Fibroblast of villous mesenchyme (primary cell): ENCODE data around the gene GPRIN2. TPM values are rescaled to one million over a fixed set of nuclear protein-coding genes. Genes with fewer than 3 reads are reported as not detected.

Experiments used
- DNase-seq: peaks from one replicate; pipeline ENCODE4 v3.0.0-alpha.2; 2010; ENCODE audit warnings: low read depth
- H3K4me3 ChIP-seq: 2 replicates; pipeline ENCODE4 v1.5.1; 2011; ENCODE audit warnings: low read depth, mild to moderate bottlenecking, low read length
- CTCF ChIP-seq: IDR thresholded peaks from 2 replicates; pipeline ENCODE4 v1.5.1; 2012; ENCODE audit warnings: low read depth, mild to moderate bottlenecking, low read length; ENCODE audit not compliant: insufficient read depth
- total RNA-seq: library from RNA; depleted of rRNA; stranded (reverse); fragments of >200 nt; gene quantifications from 2 replicates; pipeline ENCODE4 v1.2.3, GENCODE V29; 2012

Gene GPRIN2
- total RNA-seq, 1 donor: not detected

DNA sequence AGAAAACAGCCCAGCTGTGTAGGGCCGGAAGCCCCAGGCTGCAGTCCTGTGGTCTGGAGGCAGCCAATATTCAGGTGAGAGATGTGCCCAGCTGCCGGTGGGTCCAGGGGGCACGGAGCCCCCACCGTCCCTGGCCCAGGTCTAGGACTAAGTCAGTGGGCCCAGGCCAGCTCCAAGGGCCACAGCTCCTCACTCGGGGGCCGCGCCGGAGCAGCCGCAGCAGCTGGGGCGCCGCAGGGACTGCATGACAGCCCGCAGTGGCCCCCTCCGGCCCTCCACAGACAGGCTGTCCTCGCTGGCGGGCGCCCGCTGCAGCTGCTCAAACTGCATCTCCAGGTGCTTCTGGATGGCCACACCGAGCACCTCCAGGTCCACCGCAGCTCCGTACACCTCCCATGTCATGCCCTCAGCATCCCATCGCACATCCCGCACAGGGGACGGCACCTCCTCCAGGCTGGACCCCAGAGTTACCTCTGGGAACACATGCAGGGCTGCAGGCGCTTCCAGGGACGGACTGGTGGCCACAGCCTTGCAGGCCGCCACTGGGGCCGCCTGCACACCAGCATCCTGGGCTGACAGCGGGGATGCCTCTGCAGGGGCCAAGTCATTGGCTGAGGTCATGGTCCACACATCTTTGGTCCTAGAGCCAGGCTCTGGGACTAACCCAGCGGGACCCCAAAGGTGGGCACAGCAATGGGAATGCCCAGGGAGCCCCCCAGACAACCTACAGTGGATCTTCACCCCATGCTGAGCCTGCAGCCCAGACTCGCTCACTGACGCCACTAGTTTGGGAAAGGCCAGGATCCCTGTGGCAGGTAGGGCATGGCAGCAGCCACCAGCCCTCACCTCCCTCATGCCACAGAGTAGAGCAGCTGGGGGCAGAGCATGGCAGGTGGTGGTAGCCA, 7.0 kb downstream of the GPRIN2 start:
- no peak overlapping the region for H3K4me3 ChIP-seq
- no peak for DNase-seq
- no peak for TF ChIP-seq CTCF

DNA sequence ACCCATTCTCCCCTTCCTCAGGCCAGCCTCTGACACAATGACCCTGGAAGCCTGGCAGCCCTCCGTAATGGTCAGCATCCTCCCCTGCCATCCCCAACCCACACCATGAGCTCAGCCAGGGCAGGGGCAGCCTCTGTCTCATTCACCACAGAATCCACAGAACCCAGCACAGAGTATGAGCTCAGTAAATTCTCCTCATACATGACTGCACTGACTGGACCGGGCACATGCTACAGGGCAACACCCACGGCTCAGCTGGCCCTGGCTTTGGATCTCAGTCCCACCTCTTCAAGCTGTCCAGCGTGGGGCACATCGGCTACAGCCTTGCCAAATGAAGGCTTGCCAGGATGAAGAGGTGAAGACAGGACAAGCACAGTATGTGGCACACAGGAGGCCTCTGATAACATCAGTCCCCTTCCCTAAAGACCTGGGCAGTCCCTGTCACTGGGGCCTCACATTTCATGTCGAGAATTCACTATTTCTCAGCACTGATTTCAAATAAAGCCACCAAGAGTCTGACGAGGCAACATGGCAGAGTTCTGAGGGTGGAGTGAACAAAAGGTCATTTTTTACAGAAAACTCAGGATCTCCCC, 7.9 kb downstream of the GPRIN2 start:
- H3K4me3 ChIP-seq: no peak overlapping the region
- DNase-seq: no peak
- no peak for TF ChIP-seq CTCF

DNA sequence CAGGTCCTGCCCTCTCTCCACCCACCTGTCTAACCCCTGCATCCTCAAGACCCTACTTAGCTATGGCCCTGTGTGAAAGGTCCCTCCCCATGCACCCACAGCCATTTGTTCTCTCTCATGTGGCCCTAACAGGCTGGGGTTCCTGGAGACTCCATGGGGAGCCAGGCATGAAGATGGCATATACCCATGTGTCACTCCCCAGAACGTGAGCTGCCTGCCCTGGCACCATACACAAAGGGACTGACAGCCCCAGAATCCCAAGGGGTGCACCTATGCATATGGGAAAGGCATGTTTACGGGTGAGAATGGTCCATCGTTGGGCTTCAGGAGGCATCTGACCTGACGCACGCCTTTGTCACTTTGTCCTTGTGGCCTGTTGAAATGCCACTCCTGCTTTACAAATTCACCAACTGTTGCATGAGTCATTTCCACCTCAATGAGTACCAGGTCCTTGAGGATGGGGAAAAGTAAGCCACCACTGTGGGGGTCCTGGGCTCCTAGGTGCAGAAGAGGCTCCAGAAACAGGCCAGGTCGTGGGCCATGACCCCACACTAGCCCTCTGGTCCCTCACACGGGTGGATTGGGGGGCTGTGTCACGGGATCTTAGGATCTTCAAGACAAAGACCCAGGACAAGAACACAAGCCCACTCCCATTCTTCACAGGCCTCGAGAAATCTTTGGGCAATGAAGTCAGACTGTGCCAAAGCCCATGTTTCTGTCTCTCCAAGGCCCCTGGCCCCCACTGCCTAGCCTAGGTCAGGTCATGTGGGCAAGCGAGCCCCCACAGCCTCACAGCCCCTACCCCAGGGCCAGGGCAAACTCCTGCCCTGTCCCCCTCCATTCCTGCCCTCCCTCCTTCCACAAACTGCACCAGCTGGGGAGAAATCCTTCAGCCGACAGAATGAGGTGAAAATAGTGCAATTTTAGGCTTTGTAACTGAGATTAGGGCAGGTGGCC, 8.6 kb downstream of the GPRIN2 start:
- no peak overlapping the region for H3K4me3 ChIP-seq
- TF ChIP-seq CTCF: no peak
- no peak for DNase-seq

- no peak for DNase-seq
- no peak overlapping the region for H3K4me3 ChIP-seq
- no peak for TF ChIP-seq CTCF
Measured at GRCh38 chr10:46546591-46547540, 9.6 kb downstream of the GPRIN2 start.

- DNase-seq: no peak
- TF ChIP-seq CTCF: no peak
- no peak overlapping the region for H3K4me3 ChIP-seq
Measured at GRCh38 chr10:46545861-46546590, 10.4 kb downstream of the GPRIN2 start.
